K562 (cell line): ENCODE data around the gene KIF21A. TPM values are rescaled to one million over a fixed set of nuclear protein-coding genes. Genes with fewer than 3 reads are reported as not detected.

Source experiments
- CBFA2T3 ChIP-seq: fragments of 450-650 bp; IDR thresholded peaks from 2 replicates; pipeline ENCODE4 v1.6.1; 2017
- CC2D1A ChIP-seq: fragments of 450-650 bp; IDR thresholded peaks from 2 replicates; pipeline ENCODE4 v1.6.1; 2017; ENCODE audit warnings: mild to moderate bottlenecking
- CREM ChIP-seq: IDR thresholded peaks from 2 replicates; pipeline ENCODE4 v1.6.1; 2014; ENCODE audit warnings: antibody characterized with exemption, low read depth
- GTF2A2 ChIP-seq: IDR thresholded peaks from 2 replicates; pipeline ENCODE4 v1.6.1; 2016; ENCODE audit warnings: mild to moderate bottlenecking, missing genetic modification characterization, missing compliant biosample characterization
- HMBOX1 ChIP-seq: sonication (generic); IDR thresholded peaks from 2 replicates; pipeline ENCODE4 v1.6.1; 2016
- ILK ChIP-seq: fragments of 450-650 bp; IDR thresholded peaks from 2 replicates; pipeline ENCODE4 v1.6.1; 2016; ENCODE audit warnings: missing genetic modification characterization, low read depth, mild to moderate bottlenecking, missing compliant biosample characterization, moderate library complexity, borderline replicate concordance
- JUND ChIP-seq, 2 experiments: IDR thresholded peaks; 2 replicates in 1 of 2; 3 replicates in 1 of 2; pipeline ENCODE4 v1.6.1; 2011; ENCODE audit warnings: borderline replicate concordance in 2 of 2, low read depth in 2 of 2, low read length in 2 of 2, improper control_type of control experiment in 1 of 2, missing biosample characterization in 1 of 2, missing genetic modification characterization in 1 of 2, missing genetic modification reagents in 1 of 2
- MEF2A ChIP-seq: IDR thresholded peaks from 2 replicates; pipeline ENCODE4 v1.6.1; 2011; ENCODE audit warnings: low read depth, mild to moderate bottlenecking, low read length, moderate library complexity; ENCODE audit not compliant: control insufficient read depth
- MEF2D ChIP-seq: conservative IDR thresholded peaks from 2 replicates; pipeline ENCODE4 v1.6.1; 2016; ENCODE audit warnings: low read depth, missing genetic modification characterization, missing compliant biosample characterization
- NCOA1 ChIP-seq: fragments of 450-650 bp; IDR thresholded peaks from 2 replicates; pipeline ENCODE4 v1.6.1; 2016; ENCODE audit warnings: low read depth
- NCOR1 ChIP-seq: fragments of 450-650 bp; IDR thresholded peaks from 2 replicates; pipeline ENCODE4 v1.6.1; 2016; ENCODE audit warnings: mild to moderate bottlenecking, moderate library complexity
- NR2F6 ChIP-seq: fragments of 450-650 bp; formaldehyde crosslinking; IDR thresholded peaks from 2 replicates; pipeline ENCODE4 v1.4.0; 2020; ENCODE audit warnings: mild to moderate bottlenecking
- REST ChIP-seq, 2 experiments: fragments of 450-650 bp; formaldehyde crosslinking in 1 of 2; IDR thresholded peaks; 2 replicates each; pipeline versions ENCODE4 v1.4.0 to v1.6.1; 2014 to 2020; ENCODE audit warnings: mild to moderate bottlenecking in 2 of 2, borderline replicate concordance in 1 of 2, low read depth in 1 of 2
- TFAP4 ChIP-seq: sonication (generic); formaldehyde crosslinking; IDR thresholded peaks from 2 replicates; pipeline ENCODE4 v1.8.0; 2022; ENCODE audit warnings: missing genetic modification reagents, mild to moderate bottlenecking, moderate library complexity, borderline replicate concordance
- THRAP3 ChIP-seq: fragments of 450-650 bp; IDR thresholded peaks from 2 replicates; pipeline ENCODE4 v1.6.1; 2016; ENCODE audit warnings: mild to moderate bottlenecking, inconsistent platforms, borderline replicate concordance
- ZNF274 ChIP-seq: IDR thresholded peaks from 2 replicates; pipeline ENCODE4 v1.6.1; 2011; ENCODE audit warnings: low read depth, mild to moderate bottlenecking, low read length, moderate library complexity, borderline replicate concordance
- ZNF449 ChIP-seq: fragments of 250-450 bp; sonication (Bioruptor Pico); IDR thresholded peaks from 2 replicates; pipeline ENCODE4 v1.8.0; 2022; ENCODE audit warnings: moderate library complexity, mild to moderate bottlenecking, inconsistent platforms
- polyA plus RNA-seq, 8 experiments: library from polyadenylated mRNA; depleted of rRNA in 4 of 8; stranded (reverse) in 5 of 8; unstranded in 3 of 8; fragments of >200 nt; fragmentation: Nextera tagmentation in 2 of 8; fragmentation: Illumina TruSeq in 1 of 8; extraction: Ambion mirVana in 2 of 8; extraction: Trizol in 1 of 8; gene quantifications; 2 replicates each; pipeline versions ENCODE4 v1.2.1 to v1.2.3, GENCODE V29; 2011 to 2014; ENCODE audit warnings: inconsistent platforms in 1 of 8, missing spikeins in 1 of 8
- total RNA-seq, 7 experiments: library from RNA; depleted of rRNA in 6 of 7; stranded (reverse); fragments of >200 nt in 6 of 7; fragmentation: Illumina TruSeq in 2 of 7; extraction: Trizol in 2 of 7; gene quantifications; 2 replicates each; pipeline versions ENCODE4 v1.2.1 to v1.2.3, GENCODE V29; 2011 to 2021; ENCODE audit warnings: low replicate concordance in 1 of 7

Gene KIF21A
- total and polyA plus RNA-seq, 9 of the 15 experiments (the other 6 are each of a cell fraction or from before 2014, with no cell fraction given): 17.7 to 45.0 (median 30.3) TPM

- TF ChIP-seq MEF2A: no peak
- TF ChIP-seq ZNF274: no peak
- peak; percentile 6; the same call in 1 of the 2 replicates for TF ChIP-seq CREM
- no peak for TF ChIP-seq ILK
- TF ChIP-seq ZNF449: no peak
- peak; percentile 65 for TF ChIP-seq TFAP4 (CRISPR knock-in tag)
- 0 out of 2 replicates have a peak, but pooled peaks have one; percentile 17 for TF ChIP-seq GTF2A2 (tag)
- no peak for TF ChIP-seq THRAP3
- TF ChIP-seq CC2D1A: no peak
- TF ChIP-seq CBFA2T3: no peak
- 0 out of 2 replicates have a peak, but pooled peaks have one; percentile 27 for TF ChIP-seq MEF2D (tag)
- no peak for TF ChIP-seq NR2F6 (CRISPR knock-in tag)
- peak; percentile 70 for TF ChIP-seq JUND (IDR thresholded peaks at IDR 0.05; ENCODE audit: borderline replicate concordance, low read depth, low read length)
- TF ChIP-seq JUND (tag; IDR thresholded peaks at IDR 0.05; ENCODE audit: borderline replicate concordance, low read depth, low read length): peak; percentile 80; the same call in 2 of the 3 replicates
- peak; percentile 36; the same call in 1 of the 2 replicates for TF ChIP-seq REST (IDR thresholded peaks at IDR 0.05; ENCODE audit: borderline replicate concordance)
- TF ChIP-seq REST (CRISPR knock-in tag; IDR thresholded peaks at IDR 0.05; ENCODE audit: low read depth): no peak
- peak; percentile 62; the same call in 1 of the 2 replicates for TF ChIP-seq HMBOX1
- TF ChIP-seq NCOR1: no peak
- TF ChIP-seq NCOA1: no peak
These were observed 16.1 kb upstream of the KIF21A start (continued) for GRCh38 chr12:39459027-39459434.
